DOHH2 (cell line): Measurements from ENCODE around the gene COX6A2.

Experiments used
- CTCF ChIP-seq: fragments of 200-600 bp; sonication (generic); IDR thresholded peaks from one replicate; pipeline ENCODE4 v1.5.1; 2014; ENCODE audit warnings: antibody characterized with exemption, mild to moderate bottlenecking, low read depth, low read length; ENCODE audit not compliant: poor library complexity, severe bottlenecking
- EZH2phosphoT487 ChIP-seq: fragments of 200-600 bp; sonication (generic); IDR thresholded peaks from 2 replicates; pipeline ENCODE4 v1.6.1; 2017; ENCODE audit warnings: borderline replicate concordance, mild to moderate bottlenecking, antibody characterized with exemption, low read length, moderate library complexity, mixed read lengths

- no peak for TF ChIP-seq CTCF
- TF ChIP-seq EZH2phosphoT487: no peak
Measured at GRCh38 chr16:31385680-31386079, 42.5 kb downstream of the COX6A2 start.
